H4 (cell line): ENCODE results near the gene TPGS1. TPM values are rescaled to one million over a fixed set of nuclear protein-coding genes. Genes with fewer than 3 reads are reported as not detected.

Experiments
- DNase-seq: peaks from one replicate; pipeline ENCODE4 v3.0.0-alpha.2; 2015; ENCODE audit warnings: low spot score
- total RNA-seq: library from RNA; depleted of rRNA; stranded (reverse); fragments of >200 nt; shearing (Covaris generic); gene quantifications from 2 replicates; pipeline ENCODE4 v1.2.3, GENCODE V29; 2014; rRNA removed

The TPGS1 gene, protein sequence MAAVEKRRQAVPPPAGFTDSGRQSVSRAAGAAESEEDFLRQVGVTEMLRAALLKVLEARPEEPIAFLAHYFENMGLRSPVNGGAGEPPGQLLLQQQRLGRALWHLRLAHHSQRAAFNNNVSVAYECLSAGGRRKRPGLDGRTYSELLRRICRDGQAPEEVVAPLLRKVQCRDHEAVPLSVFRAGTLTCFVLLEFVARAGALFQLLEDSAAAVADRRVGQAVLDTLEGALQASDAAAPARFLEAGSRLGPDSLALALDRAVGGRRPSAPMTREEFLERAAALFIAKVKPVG
- total RNA-seq: 28.3 and 45.8 TPM in 2 replicates

DNA sequence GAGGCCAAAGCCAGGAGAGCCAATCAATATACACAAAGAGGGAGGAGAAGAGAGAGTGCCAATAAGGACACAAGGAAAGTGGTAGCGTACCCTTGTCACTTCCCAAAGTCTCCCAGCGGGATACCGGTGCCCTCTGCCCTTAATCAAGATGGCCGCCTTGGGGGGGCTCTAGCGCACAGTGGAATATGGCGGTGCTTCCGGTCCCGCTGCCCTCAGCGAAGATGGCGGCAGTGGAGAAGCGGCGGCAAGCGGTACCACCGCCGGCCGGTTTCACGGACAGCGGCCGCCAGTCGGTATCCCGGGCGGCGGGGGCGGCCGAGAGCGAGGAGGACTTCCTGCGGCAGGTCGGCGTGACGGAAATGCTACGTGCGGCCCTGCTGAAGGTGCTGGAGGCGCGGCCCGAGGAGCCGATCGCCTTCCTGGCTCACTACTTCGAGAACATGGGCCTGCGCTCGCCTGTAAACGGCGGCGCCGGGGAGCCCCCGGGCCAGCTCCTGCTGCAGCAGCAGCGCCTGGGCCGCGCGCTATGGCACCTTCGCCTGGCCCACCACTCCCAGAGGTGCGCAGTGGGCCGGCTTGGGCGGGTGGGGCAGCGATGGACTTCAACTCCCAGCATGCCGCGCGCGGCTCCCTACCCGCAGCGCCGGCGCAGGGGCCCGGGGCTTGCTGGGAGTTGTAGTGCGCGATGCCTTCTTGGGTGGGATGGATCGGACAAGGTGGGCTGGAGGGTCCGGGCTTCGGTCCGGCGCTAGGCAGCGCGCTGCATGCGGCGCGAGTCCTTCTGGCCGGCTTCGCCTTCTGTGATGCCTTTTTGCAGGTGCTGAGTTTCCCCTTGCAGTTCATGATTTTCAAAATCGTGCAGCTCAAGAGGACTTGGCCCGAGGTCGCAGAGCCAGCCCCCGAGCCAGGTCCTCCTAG lies at the start of gene TPGS1:
Gene TPGS1 (plus strand): TSS at position 212 of the 918 bp plus-strand sequence. CDS start 10 bp downstream, at position 222.
- DNase-seq: peak; percentile 63

DNA sequence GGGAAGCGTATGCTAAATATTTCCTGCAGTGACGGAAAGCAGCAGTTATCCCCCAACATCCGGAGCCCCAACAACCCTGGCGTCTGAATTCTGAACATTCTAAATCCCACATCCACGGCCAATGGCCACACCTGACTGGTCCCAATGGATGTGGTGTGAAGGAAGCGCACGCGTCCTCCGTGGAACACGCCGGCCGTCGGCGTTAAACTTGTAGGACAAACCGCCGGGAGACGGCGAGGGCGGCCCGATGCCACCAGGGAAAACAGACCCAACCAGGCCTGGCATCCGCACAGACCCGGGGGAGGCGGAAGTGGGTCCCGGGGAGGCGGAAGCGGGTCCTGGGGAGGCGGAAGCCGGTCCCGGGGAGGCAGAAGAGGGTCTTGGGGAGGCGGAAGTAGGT lies 49.7 kb upstream of the TPGS1 start:
- DNase-seq: no peak

DNA sequence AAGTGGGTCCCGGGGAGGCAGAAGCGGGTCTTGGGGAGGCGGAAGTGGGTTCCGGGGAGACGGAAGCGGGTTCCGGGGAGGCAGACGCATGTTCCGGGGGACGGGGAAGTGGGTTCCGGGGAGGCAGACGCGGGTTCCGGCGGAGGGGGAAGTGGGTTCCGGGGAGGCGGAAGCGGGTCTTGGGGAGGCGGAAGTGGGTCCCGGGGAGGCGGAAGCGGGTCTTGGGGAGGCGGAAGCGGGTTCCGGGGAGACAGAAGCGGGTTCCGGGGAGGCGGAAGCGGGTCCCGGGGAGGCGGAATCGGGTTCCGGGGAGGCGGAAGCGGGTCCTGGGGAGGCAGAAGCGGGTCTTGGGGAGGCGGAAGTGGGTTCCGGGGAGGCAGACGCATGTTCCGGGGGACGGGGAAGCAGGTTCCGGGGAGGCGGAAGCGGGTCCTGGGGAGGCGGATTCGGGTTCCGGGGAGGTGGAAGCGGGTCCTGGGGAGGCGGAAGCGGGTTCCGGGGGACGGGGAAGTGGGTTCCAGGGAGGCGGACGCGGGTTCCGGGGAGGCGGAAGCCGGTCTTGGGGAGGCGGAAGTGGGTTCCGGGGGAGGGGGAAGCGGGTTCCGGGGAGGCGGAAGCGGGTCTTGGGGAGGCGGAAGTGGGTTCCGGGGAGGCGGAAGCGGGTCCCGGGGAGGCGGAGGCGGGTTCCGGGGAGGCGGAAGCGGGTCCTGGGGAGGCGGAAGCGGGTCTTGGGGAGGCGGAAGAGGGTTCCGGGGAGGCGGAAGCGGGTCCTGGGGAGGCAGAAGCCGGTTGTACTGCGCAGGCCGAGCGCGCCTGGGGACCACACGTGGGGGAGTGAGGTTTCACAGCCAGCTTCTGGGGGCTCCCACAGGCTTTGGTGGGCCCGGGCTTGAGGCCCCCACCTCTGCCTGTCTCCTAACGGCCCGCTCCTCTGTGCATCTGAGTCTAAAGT lies 48.9 kb upstream of the TPGS1 start:
- no peak for DNase-seq

DNA sequence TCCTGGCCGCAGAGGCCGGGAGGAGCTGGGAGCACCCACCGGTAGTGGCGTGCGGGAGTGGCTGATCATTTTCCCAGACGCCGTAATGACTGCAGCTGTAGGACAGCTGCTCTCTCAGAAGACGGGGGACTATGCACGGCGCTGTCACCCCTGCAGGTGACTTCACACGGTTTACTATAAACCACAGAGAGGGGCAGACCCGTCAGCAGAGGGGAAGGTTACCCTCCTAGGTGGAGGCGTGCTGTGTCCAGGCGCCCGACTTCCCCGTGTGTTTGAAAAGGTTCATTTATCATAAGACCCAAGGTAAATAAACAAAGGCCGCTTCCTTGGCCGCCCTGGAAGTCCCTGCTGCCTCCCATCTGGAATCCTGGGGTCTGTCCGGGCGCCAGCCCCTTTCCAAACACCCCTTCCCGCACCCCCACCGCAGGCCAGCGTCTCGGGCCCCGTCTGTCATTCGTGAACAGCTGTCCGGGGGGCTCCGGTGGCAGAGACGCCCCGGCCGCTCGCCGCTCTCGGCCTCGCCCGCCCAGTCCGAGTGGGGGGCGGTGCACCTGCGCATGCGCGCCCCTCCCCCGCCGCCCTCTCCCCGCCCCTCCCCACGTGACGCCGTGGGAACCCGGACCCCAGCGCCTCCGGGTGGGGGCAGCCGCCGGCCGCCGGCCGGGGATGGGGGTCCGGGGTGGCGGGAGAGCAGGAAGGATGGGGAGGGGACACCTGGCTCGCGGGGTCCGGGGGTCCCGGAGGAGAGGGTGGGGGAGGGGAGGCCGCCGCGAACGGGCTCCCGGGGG lies 47.4 kb upstream of the TPGS1 start:
- peak; percentile 45 for DNase-seq

DNA sequence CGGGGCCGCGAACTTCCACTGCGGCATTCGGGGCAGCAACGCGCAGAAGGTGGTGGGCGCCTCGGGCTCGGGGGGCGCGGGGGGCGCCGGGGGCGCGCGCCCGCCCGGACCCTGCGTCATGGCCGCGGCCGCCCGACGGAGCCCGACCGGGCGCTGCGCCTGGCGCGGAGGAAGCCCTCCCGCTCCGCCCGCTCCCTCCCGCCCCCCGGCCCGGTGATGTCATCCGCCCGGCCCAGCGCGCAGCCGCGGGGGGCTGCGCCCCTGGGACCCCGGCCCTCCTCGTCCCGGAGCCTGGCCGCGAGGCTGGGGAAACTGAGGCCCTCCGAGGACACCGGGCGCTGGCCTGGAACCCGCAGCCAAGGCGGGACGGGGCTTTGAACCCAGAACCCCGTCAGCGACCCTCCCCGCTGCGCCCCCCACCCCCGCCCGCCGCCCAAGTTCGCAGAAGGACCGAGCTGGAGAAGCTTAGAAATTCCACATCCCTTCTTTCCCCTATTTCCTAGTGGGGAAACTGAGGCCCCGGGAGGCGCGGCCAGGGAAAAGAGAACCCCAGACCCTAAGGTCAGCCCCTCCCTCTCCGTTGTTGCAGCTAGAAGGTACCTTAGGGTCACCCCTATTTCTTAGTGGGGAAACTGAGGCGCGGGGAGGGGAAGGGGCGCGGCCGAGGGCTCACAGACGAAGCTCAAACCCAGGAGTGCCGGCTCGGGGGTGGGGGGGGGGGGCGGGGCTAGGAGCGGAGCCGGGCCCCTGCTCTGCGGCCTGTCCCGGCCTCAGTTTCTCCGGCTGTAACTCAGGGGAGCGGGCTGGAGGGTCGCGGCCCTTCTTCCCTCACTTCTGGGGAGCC lies 46.2 kb upstream of the TPGS1 start, which contains the start of gene SHC2:
Gene SHC2 (minus strand): TSS at position 157 of the 844 bp plus-strand sequence. CDS start 37 bp downstream, at position 120.
- DNase-seq: no peak

DNA sequence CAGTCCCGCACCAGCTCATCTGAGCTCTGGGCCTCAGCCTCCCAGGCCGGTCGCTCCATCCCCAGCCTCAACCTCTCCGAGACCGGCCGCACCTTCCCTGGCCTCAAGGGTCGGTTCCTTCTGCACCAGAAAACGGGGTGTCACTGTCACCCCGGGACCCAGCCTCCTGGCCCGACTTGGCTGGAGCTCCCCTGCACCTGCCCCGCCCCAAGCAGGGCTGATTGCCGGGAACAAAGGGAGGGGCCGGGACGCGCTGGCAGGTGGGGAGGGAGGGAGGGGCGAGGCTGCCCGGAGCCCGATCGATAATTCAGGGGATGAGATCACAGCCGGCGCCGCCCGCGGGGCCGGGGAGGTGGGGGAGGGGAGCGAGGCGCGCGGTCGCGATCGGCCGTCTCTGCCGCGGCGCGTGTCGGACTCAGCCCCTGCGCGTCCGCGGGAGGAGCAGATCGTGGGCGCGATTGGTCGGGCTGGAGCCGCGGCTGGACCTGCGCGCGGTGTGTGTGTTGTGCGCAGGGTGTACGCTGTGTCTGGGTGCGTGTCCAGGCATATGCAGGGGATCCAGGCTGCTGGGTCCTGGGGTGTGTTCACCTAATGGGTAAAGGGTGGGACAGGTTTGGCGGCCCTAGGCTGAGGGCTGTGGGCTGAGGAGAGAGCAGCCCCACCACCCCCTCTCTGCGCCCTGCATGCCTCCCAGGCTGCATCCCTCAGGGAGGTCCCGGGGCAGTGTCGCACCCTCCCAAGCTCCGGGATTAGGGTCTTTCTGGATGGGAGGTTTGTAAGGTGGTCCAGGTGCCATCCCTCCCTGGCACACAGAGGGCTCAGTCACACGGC lies 45.4 kb upstream of the TPGS1 start:
- DNase-seq: no peak

DNA sequence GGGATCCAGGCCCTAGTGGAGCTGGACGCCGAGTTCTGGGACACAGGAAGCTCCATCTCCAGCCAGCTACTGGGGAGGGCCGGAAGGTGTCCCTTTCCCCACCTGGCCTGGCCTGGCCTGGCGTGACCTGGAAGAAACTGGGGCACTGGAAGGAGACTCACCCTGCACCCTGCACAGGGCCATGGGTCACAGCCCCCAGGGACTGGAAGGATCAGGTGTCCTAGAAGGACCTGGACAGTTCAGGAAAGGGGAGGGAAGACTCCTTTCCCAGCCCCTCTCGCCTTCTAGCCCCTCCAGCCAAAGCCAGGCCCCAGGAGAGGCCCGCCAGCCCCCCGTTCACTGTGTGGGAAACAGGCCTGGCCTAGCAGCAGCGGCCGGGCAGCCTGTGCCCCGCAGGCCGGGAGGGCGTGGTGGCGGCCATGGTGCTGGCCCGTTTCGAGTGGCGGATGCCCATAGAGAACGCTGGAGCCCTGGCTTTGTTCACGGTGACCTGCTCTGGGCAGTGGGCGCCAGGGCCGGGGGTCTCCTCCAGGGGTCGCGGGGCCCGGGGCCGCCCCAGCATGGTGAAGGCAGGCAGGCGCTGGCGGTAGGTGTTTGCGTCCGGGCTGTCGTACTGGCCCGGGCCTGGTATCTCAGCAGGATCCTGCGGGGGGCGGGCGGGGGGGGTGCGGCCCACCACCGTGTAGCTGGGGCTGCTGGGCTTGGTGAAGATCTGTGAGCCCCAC lies 43.7 kb upstream of the TPGS1 start:
- no peak for DNase-seq

DNA sequence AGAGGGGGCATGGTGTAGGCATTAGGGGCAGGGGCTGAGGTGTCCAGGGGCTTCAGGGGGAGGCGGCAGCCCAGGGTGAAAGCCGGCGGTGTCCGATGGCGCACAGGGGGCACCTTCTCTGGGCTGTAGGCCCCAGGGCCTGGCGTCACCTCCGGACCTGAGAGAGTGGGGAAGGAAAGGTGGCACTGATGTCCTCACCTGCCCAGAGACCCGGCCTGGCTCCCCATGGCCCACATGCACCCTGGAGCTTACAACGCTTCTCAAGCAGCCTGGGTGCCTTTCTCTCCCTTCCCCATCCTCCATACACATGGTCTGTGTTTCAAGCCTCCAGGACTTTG lies 43.1 kb upstream of the TPGS1 start:
- no peak for DNase-seq

DNA sequence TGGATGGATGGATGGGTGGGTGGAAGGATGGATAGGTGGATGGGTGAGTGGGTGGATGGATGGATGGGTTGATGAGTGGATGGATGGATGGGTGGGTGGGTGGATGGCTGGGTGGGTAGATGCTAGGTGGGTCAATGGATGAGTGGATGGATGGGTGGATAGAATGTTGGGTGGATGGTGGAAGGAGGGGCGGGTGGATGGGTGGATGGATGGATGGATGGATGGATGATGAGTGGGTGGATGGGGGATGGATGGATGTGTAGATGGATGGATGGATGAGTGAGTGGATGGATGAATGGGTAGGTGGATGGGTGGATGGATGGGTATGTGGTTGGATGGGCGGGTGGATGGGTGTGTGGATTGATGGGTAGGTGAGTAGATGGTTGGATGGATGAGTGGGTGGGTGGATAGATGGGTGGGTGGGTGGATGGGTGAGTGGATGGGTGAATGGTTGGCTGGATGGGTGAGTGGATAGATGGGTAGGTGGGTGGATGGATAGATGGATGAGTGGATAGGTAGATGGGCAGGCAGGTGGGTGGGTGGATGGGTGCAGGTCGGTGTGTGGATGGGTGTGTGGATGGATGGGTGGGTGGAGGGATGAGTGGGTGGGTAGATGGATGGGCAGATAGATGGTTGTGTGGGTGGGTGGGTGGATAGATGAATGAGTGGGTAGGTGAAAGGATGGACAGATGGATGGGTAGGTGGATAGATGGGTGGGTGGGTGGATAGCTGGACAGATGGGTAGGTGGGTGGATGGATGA lies 42.1 kb upstream of the TPGS1 start:
- DNase-seq: no peak

DNA sequence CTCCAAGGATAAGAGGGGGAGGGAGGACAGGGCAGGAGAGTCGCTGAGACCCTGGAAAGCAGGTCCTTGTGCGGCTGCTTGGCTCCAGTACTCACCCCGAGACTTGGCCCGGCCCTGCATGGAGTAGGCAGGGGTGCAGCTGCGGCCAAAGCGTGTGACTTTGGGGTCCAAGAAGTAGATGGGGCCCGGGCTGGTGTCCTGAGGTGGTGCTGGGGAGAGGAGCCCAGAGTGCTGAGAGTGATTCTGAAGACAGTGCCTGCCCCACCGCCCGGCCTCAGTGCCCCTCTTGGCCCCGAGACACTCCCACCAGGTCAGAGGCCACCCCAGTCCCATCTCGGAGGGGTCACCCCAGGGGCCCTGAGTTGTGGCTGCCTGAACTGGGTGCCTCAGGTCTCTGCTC lies 39.7 kb upstream of the TPGS1 start:
- no peak for DNase-seq

DNA sequence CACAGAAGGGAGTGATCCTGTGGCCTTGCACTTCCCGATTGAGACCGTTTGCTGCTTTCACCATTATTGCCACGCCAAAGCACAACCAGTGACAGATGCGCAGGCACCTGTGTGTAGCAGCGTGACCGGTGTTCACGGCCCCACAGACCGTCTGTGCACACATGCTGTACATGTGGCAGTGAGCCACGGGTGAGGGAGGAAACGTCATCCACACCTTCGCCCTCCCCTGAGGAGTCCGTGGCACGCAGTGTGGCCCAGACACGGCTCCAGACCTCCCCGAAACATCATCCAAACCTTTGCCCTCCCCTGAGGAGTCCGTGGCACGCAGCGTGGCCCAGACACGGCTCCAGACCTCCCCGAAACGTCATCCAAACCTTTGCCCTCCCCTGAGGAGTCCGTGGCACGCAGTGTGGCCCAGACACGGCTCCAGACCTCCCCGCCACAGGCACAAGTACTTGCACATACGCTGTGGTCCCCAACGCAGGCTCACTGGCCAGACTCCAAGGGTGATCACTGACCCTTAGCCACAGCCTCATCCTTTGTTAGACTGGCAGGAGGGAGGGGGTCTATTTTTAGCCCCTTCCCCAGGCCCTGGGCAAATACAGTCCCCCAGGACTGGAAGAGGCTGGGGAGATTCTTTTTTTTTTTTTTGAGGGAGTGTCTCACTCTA lies 38.6 kb upstream of the TPGS1 start:
- DNase-seq: no peak

DNA sequence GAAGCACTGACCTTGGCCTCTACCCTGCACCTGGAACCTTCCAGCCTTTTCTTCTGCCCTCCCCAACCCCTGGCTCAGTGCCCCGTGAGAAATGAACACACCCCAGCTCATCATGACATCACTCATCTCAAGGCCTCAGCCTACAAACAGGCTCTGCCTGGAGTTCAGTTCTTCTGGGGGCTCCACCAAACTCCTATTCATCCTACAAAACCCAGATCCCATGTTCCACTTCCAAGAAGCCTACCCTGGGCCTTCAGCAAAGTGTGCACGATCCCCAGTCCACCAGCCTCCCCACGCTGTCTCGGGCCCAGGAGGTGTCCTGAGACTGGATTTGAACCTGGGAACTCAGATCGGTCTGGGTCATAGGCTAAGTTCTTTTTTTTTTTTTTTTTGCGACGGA lies 37.5 kb upstream of the TPGS1 start:
- DNase-seq: no peak

DNA sequence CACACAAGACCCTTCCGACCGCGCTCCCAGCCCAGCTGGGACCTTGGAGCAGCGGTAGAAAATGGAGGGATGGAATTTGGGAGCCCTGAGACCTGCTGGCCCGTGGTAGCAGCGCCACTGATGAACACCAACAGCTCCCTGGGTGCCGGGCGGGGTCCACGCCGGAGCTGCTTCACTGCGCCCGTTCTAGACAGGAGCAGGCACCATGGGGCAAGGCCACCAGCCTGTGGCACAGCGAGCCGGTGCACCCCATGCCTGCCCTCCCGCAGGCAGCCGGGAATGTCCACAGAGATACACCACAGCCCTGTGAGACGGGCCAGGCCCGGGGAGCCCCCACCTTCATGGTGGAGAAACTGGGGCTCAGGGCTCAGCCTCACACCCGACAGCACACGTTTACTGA lies 36.6 kb upstream of the TPGS1 start:
- no peak for DNase-seq

DNA sequence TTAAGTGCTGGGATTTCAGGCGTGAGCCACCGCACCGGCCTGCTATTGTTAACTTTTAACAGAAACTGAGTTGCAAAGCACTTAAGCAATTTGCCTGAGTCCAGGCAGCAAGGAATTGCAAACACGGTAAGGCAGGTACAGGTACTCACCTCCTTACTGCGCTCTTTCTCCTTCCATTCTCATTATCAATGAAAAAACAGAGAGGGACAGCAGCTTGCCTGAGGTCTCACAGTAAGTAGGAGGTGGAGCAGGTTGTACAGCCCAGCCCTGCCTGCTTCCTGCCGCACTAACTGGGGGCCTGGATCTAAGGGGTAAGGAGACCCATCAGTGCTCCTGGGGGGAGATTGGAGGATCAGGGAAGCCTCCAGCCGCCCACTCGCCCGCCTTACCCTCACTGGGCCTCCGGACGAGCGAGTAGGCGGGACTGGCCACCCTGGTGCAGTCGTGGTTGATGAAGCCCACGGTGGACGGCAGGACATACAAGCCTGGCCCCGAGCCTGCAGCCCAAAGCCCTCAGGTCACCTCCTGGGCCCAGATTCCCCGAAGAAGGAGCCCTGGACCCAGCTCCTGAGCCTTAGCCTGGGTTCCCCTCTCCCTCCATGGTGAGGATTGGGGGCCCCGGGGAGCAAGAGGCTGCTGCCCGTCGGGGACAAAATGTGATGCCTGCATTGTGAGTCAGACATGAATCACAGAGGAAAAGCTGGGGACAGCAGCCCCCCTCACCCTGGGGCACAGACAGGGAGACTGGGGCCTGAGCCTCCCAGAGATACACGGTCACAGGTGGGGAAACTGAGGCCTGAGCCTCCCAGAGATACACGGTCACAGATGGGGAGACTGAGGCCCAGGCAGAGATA lies 35.1 kb upstream of the TPGS1 start:
- no peak for DNase-seq

DNA sequence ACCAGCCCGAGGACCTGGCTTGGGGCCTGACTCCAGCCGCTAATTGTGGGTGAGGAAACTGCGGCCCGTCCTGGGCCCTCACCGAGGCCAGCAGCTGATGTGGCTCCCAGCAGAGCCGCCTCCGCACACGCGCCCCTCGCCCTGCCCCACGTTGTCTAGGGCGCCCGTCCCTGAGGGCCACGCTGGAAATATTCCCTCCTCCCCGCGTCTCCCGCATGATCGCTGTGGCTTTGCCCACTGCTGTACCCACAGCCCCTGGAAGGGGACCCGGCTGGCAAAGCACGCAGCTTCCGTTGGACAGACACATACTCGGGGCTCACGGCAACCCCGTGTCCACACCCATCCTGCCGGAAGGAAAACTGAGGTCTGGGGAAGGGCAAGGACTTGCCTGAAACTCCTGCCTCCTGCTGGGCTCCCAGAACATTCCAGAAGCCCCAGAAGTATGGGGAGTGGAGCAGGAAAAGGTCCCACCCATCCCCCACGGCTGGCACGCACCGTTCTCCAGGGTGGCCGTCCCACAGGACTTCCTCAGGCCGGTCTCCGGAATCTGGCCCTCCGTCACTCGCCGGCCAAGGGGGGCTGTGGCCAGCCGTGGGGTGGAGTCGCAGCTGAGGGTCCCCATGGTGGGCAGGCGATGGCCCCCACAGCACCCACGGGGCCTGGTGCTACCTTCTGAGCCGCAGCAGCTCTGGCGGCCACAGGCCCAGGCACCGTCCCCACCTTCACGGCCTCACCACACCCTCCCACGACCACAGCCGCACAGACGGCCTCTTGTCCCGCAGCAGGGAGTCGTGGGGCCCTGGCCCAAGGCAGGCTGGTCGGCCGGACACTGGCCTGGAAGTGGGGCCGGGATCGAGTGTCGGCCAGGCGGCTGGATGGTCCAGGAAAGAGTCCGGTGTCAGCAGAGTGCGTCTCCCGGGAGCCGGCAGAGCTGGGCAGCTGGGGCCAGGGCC lies 32.9 kb upstream of the TPGS1 start:
- no peak for DNase-seq
